Skeletal muscle satellite cell (primary cell): ENCODE results near the gene ITGB6.

Experiments used
- H3K27me3 ChIP-seq: 2 replicates; pipeline ENCODE4 v1.7.0; 2013; ENCODE audit warnings: low read length; ENCODE audit not compliant: control insufficient read depth, insufficient read depth
- H3K36me3 ChIP-seq: 2 replicates; pipeline ENCODE4 v1.7.0; 2013; ENCODE audit warnings: mild to moderate bottlenecking, control low read depth, low read length; ENCODE audit not compliant: insufficient read depth
- H3K4me1 ChIP-seq: 2 replicates; pipeline ENCODE4 v1.7.0; 2013; ENCODE audit warnings: low read length; ENCODE audit not compliant: control insufficient read depth, insufficient read depth
- H3K4me2 ChIP-seq: 2 replicates; pipeline ENCODE4 v1.7.0; 2013; ENCODE audit warnings: mild to moderate bottlenecking, low read length
- H3K4me3 ChIP-seq: 2 replicates; pipeline ENCODE4 v1.7.0; 2013; ENCODE audit warnings: low read length
- H3K9ac ChIP-seq: 2 replicates; pipeline ENCODE4 v1.7.0; 2013; ENCODE audit warnings: mild to moderate bottlenecking, low read depth, low read length, moderate library complexity
- H3K9me3 ChIP-seq: replicated peaks from 2 replicates; pipeline ENCODE4 v1.7.0; 2013; ENCODE audit warnings: mild to moderate bottlenecking, control low read depth, low read length

The ITGB6 gene

DNA sequence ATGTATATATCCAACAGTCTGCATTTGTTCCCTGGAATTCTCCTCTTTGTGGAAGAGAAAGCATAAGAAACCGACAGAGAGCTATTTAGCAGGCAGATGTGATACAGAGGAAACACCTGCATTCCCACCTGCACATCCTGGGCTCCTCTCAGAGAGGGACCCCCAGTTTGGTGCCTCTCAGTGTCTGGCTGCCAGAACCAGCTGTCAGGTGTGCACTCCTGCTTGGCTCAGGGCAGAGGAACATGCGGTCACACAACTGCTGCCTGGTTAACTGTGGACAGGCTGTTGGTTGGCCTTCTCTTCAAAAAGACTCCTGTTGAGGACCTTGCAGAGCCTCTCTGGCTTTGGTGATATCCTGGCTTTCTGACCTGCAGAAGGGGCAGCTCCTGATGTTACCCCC, 54.6 kb downstream of the ITGB6 start:
- H3K27me3 ChIP-seq: no peaks in the 10 kb centered on the region
- no peak overlapping the region for H3K4me2 ChIP-seq
- no peaks in the 10 kb centered on the region for H3K9me3 ChIP-seq
- no peak overlapping the region for H3K4me3 ChIP-seq
- no peak overlapping the region for H3K9ac ChIP-seq
- peaks cover 23% of the 10 kb centered on the region for H3K4me1 ChIP-seq
- H3K36me3 ChIP-seq: no peaks in the 10 kb centered on the region

DNA sequence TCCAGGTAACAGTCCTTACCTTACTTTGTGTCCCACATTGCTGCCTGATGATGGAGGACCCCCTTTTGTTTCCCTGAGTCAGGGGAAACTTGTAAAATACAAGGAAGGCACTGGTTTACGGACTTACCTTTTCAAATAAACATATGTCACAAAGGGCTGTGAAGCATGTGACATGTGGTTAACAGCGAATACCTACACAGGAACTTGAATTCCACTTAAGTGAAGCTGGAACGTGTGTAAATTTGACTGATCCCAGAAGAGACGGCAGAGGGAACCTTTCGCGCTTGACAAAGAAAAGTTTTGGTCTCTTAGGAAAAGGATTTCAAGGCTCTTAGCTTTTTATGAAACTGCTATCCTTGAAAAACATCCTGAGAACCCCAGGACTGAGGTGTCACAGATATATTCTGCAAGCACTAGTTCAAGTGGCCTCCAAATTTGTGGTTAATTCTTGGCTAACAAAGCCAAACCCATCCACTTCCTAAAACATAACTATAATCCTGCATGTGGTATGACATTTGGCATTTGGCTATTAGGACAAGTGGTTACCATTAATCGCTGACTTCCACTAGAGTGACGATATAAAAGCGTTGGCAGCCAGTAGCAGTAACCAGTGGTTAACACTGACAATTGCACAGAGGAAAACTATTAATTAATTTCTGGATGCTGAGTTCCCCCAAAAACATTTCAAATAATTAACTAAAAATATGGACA, 55.6 kb downstream of the ITGB6 start:
- Histone ChIP-seq H3K9ac (no peak overlapping the region), H3K9me3 (no peaks in the 10 kb centered on the region), H3K27me3 (no peaks in the 10 kb centered on the region), H3K4me3 (no peak overlapping the region), H3K36me3 (no peaks in the 10 kb centered on the region), H3K4me2 (no peak overlapping the region), H3K4me1 (peaks cover 34% of the 10 kb centered on the region)

DNA sequence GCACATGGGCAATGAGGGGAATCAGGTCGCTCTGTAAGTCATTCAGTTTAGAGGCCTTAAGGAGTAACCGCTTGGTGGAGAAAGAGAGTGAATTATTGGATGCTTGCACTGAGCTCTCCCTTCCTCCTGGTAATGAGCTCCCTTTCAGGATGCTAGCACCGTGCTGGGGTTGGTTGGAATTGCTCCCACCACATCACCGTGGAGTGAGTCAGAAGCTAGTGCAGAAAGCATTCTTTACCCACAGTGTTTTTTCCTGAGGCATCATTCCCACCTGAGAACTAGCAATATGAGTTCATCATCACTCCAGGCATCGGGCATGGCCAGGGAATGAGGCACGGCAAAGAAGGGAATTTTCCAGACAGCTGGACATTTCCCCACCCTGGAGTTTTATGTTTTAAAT, 57.6 kb downstream of the ITGB6 start:
- Histone ChIP-seq H3K9ac (no peak overlapping the region), H3K9me3 (no peaks in the 10 kb centered on the region), H3K36me3 (no peaks in the 10 kb centered on the region), H3K4me2 (no peak overlapping the region), H3K27me3 (no peaks in the 10 kb centered on the region), H3K4me1 (peaks cover 41% of the 10 kb centered on the region), H3K4me3 (no peak overlapping the region)

DNA sequence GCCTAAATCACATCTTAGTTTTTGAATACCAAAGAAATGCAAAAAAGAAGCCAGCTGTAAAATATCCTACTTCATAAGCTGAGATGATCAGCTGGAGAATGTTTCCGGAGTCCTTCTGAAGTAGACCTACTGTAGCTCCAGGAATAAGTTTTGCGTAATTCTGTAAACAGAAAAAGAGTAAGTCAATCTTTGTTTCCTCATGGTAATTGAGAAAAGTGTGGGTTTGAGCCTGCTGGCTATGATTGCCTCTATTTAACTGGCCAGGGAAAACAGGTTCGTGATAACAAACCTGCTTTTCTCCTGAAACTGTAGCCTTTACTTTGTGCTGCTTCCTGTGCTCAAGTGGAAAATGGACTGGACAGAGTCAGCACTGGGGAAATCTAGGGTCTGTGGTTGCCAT, 58.2 kb downstream of the ITGB6 start:
- no peaks in the 10 kb centered on the region for H3K36me3 ChIP-seq
- peak overlapping the region; percentile 71 for H3K9ac ChIP-seq
- H3K4me2 ChIP-seq: no peak overlapping the region

DNA sequence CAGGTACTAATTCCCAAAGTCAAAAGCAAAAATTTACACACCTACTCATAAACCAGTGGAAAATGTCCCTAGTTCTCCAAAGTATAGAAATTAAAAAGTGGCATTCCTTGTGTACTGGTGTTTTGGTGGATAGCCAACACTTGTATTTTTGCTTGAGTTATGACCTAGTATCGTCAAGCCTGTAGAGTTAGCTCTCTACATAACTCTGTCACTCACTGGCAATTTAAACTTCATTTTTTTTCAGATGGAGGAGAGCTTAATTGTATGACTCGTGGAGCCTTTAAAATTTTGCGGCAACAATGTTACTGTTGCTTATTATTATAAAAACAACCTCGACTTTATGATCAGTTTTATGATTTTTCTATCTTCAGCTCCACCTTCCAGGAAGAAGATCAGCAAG, 58.7 kb downstream of the ITGB6 start:
- Histone ChIP-seq H3K27me3 (no peaks in the 10 kb centered on the region), H3K36me3 (no peaks in the 10 kb centered on the region), H3K4me2 (peak overlapping the region; percentile 70)

More for the DNA sequence above, 58.2 kb downstream of the ITGB6 start:
- Histone ChIP-seq H3K4me3 (no peak overlapping the region), H3K4me1 (peaks cover 41% of the 10 kb centered on the region), H3K9me3 (no peaks in the 10 kb centered on the region), H3K27me3 (no peaks in the 10 kb centered on the region)

DNA sequence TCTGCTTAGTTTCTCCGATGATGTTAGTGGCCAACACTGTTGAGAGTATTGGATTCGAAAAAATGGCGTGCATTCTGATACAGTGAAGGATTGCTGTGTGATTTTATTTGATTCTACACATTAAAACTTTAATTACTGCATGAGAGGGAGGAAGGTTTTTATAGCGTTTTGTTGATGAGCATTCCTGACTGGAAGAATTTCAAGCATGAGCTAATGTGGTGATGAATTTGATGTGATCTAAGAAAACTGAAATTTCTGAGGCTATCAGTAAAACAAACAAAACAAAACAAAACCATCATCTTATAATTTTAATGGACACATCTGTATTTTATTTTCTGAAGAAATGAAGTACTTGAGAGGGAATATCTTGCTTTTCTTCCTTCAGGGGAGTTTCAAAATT, 59.6 kb downstream of the ITGB6 start:
- no peaks in the 10 kb centered on the region for H3K9me3 ChIP-seq
- H3K4me2 ChIP-seq: peak overlapping the region; percentile 70
- H3K4me3 ChIP-seq: peak overlapping the region; percentile 35
- H3K9ac ChIP-seq: peak overlapping the region; percentile 71
- H3K4me1 ChIP-seq: peaks cover 41% of the 10 kb centered on the region
- no peaks in the 10 kb centered on the region for H3K36me3 ChIP-seq
- no peaks in the 10 kb centered on the region for H3K27me3 ChIP-seq

More for the DNA sequence above, 58.7 kb downstream of the ITGB6 start:
- Histone ChIP-seq H3K9ac (peak overlapping the region; percentile 71), H3K4me3 (peak overlapping the region; percentile 13), H3K4me1 (peaks cover 41% of the 10 kb centered on the region), H3K9me3 (no peaks in the 10 kb centered on the region)

DNA sequence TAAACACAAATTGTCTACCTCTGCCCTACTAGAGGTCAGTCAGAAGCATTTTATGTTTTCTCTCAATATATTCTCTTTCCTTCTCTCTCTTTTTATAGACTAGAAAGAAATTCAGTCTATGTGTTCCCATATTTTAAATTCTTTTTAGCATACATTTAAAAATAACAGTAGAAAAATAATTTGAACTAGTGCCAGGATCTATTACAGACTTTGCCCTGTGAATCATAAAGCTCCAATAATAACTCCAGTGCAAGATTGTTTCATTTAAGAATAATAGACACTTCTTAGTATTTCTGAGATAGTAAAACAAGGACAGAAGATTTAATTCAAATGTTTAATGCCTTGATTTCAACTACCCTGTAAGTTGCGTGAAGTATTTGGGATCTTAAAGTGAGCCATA, 60.1 kb downstream of the ITGB6 start:
- Histone ChIP-seq H3K9me3 (no peaks in the 10 kb centered on the region), H3K4me3 (peak overlapping the region; percentile 35), H3K4me1 (peaks cover 41% of the 10 kb centered on the region), H3K4me2 (peak overlapping the region; percentile 70), H3K9ac (peak overlapping the region; percentile 71), H3K27me3 (no peaks in the 10 kb centered on the region), H3K36me3 (no peaks in the 10 kb centered on the region)

DNA sequence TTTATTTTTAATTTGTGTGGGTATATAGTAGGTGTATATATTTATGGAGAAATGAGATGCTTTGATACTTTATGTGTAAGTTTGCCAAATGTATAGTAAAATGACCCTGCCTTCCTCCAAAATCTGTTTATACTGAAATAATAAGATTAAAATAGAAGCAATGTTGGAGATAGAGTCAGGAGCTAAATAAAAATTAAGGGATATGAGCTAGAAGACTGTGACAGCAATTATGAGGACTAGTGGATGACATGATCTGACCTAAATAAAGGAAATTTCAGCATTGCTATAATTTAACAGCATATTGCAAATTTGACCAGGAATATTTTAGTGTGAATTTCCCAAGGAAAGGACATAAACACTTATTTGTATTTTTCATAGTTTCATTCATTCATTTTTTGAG, 60.7 kb downstream of the ITGB6 start:
- peak overlapping the region; percentile 71 for H3K9ac ChIP-seq
- H3K4me2 ChIP-seq: peak overlapping the region; percentile 70
- H3K9me3 ChIP-seq: no peaks in the 10 kb centered on the region
- peaks cover 41% of the 10 kb centered on the region for H3K4me1 ChIP-seq
- H3K4me3 ChIP-seq: no peak overlapping the region
- no peaks in the 10 kb centered on the region for H3K36me3 ChIP-seq
- no peaks in the 10 kb centered on the region for H3K27me3 ChIP-seq

DNA sequence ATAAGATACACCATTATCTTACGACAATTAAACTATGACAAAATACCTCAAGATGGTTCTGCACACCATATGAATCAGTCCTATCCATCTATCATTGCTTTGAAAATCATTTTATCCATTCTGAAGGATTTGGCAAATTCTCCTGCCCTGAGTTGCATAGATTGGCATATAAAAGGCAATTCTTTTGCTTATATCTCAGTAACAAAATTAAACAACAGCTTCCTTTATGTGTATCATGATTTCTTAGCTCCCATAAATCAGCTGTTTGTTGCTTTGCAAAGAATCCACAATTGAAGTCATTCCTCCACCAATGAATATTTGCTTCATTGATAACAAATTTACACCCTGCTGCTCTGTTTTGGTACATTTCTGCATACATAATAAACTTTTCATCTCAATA, 61.7 kb downstream of the ITGB6 start:
- Histone ChIP-seq H3K27me3 (no peaks in the 10 kb centered on the region), H3K36me3 (no peaks in the 10 kb centered on the region), H3K9ac (no peak overlapping the region), H3K4me1 (peaks cover 41% of the 10 kb centered on the region), H3K4me3 (no peak overlapping the region), H3K9me3 (no peaks in the 10 kb centered on the region), H3K4me2 (no peak overlapping the region)

DNA sequence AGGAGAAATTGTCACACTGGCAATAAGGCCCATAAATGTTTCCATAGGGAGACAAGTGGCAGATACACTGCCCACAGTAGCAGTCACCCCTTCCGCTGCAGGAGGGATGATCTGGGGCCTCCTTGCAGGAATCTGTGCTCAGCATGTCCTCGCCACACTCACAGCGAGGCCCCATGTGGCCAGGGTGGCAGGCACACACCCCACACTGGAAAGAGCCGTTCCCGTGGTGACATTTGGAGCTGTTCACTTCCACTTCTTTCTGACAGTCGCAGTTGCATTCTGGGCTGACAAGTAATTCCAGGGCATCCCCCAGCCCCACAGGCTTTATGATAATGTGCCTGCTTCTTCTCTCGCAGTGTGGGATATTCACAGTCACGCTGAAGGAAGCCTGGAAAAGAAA, 62.6 kb downstream of the ITGB6 start:
- H3K27me3 ChIP-seq: no peaks in the 10 kb centered on the region
- peaks cover 38% of the 10 kb centered on the region for H3K4me1 ChIP-seq
- H3K9me3 ChIP-seq: no peaks in the 10 kb centered on the region
- H3K9ac ChIP-seq: no peak overlapping the region
- no peak overlapping the region for H3K4me2 ChIP-seq
- H3K36me3 ChIP-seq: no peaks in the 10 kb centered on the region
- H3K4me3 ChIP-seq: no peak overlapping the region

DNA sequence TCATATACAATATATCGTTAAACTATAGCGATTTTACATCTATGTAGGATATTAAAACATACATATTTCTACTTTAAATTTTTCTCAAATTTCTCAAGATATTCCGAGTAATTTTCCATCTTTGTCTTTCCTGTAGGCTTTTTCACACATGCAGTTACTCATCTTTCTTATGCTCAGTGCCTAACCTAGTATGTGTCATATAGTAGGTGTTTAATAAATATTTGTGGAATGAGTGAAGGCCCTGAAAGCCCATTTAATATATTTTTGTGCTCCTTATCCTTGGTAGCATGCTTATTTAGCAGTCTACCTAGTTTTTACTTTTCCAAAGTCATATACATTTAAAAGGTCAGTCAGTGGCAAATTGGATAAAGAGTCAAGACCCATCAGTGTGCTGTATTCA, 67.3 kb downstream of the ITGB6 start:
- Histone ChIP-seq H3K27me3 (no peaks in the 10 kb centered on the region), H3K4me3 (no peak overlapping the region), H3K4me2 (no peak overlapping the region), H3K36me3 (no peaks in the 10 kb centered on the region), H3K9me3 (no peaks in the 10 kb centered on the region), H3K9ac (no peak overlapping the region), H3K4me1 (no peaks in the 10 kb centered on the region)

DNA sequence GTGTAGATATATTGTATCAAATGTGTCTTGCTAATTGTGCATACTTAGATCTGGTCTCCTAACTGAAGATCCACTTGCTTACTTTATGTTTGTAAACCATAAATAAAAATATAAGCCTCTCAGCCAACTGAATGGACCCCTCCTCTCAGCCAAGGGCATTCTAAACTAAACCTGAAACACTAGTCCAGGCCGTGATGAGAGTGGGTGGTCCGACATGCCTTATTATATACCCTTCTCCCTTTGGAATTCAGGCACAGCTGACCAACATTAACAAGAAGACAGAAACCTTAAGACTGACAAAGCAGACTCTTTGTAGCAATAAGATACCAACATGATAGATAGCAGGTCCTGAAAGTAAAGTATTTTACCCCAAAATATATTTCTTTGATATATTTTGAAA, 73.3 kb downstream of the ITGB6 start:
- no peaks in the 10 kb centered on the region for H3K4me1 ChIP-seq
- no peak overlapping the region for H3K4me3 ChIP-seq
- no peak overlapping the region for H3K4me2 ChIP-seq
- no peaks in the 10 kb centered on the region for H3K27me3 ChIP-seq
- no peaks in the 10 kb centered on the region for H3K36me3 ChIP-seq
- H3K9ac ChIP-seq: no peak overlapping the region
- H3K9me3 ChIP-seq: no peaks in the 10 kb centered on the region
